ENCODE results near the gene SLC34A3.

- TF ChIP-seq CTCF (IDR thresholded peaks at IDR 0.05), result no peak
- TF ChIP-seq EP300 (IDR thresholded peaks at IDR 0.05), result no peak
- TF ChIP-seq POLR2AphosphoS5 (IDR thresholded peaks at IDR 0.05), result no peak
These were observed 45.1 kb downstream of the SLC34A3 start for GRCh38 chr9:137275588-137276472.
